Measurements from ENCODE around the gene LVRN. TPM values are rescaled to one million over a fixed set of nuclear protein-coding genes. Genes with fewer than 3 reads are reported as not detected.

LVRN gene
- total RNA-seq, 1 donor from 2014 or later: 0.58 TPM

- no peak overlapping the region for H3K4me3 ChIP-seq (ENCODE audit: low read depth, low read length)
- DNase-seq (ENCODE audit: low read depth): no peak
- no peak for TF ChIP-seq CTCF (conservative IDR thresholded peaks at IDR 0.05; ENCODE audit: low read depth, low read length)
These were observed 80.1 kb downstream of the LVRN start for GRCh38 chr5:116042375-116042774.

- H3K4me3 ChIP-seq (ENCODE audit: low read depth, low read length): no peak overlapping the region
- no peak for TF ChIP-seq CTCF (conservative IDR thresholded peaks at IDR 0.05; ENCODE audit: low read depth, low read length)
- no peak for DNase-seq (ENCODE audit: low read depth)
These were observed 81.8 kb downstream of the LVRN start for GRCh38 chr5:116044073-116044472.

GRCh38 chr5:116045821-116046220 is 83.5 kb downstream of the LVRN start:
- DNase-seq (ENCODE audit: low read depth): no peak
- H3K4me3 ChIP-seq (ENCODE audit: low read depth, low read length): no peak overlapping the region
- TF ChIP-seq CTCF (conservative IDR thresholded peaks at IDR 0.05; ENCODE audit: low read depth, low read length): no peak

- H3K4me3 ChIP-seq (ENCODE audit: low read depth, low read length): no peak overlapping the region
- no peak for TF ChIP-seq CTCF (conservative IDR thresholded peaks at IDR 0.05; ENCODE audit: low read depth, low read length)
- DNase-seq (ENCODE audit: low read depth): no peak
These were observed 84.0 kb downstream of the LVRN start for GRCh38 chr5:116046261-116046660.

- no peak for TF ChIP-seq CTCF (conservative IDR thresholded peaks at IDR 0.05; ENCODE audit: low read depth, low read length)
- DNase-seq (ENCODE audit: low read depth): no peak
These were observed 84.5 kb downstream of the LVRN start for GRCh38 chr5:116046823-116047222.

GRCh38 chr5:116058346-116058936 is 96.2 kb downstream of the LVRN start:
- H3K4me3 ChIP-seq (ENCODE audit: low read depth, low read length): no peak overlapping the region
- no peak for TF ChIP-seq CTCF (conservative IDR thresholded peaks at IDR 0.05; ENCODE audit: low read depth, low read length)
- DNase-seq (ENCODE audit: low read depth): no peak

More at GRCh38 chr5:116046823-116047222, 84.5 kb downstream of the LVRN start:
- no peak overlapping the region for H3K4me3 ChIP-seq (ENCODE audit: low read depth, low read length)

GRCh38 chr5:116062352-116062751 is 100.1 kb downstream of the LVRN start:
- no peak for TF ChIP-seq CTCF (conservative IDR thresholded peaks at IDR 0.05; ENCODE audit: low read depth, low read length)
- no peak overlapping the region for H3K4me3 ChIP-seq (ENCODE audit: low read depth, low read length)
- no peak for DNase-seq (ENCODE audit: low read depth)
